GM12873 (cell line): ENCODE data around the gene LYRM4.

ENCODE experiments used
- TF ChIP-seq, protein P1 (sequence below): IDR thresholded peaks from 2 replicates; pipeline ENCODE4 v1.5.1; 2012; ENCODE audit warnings: low read depth, mild to moderate bottlenecking, moderate library complexity, low read length, control low read depth; ENCODE audit not compliant: insufficient read depth; ENCODE audit errors: missing control alignments

Gene LYRM4

GRCh38 chr6:5164092-5164491 is 96.7 kb downstream of the LYRM4 start:
- TF ChIP-seq, protein P1, sequence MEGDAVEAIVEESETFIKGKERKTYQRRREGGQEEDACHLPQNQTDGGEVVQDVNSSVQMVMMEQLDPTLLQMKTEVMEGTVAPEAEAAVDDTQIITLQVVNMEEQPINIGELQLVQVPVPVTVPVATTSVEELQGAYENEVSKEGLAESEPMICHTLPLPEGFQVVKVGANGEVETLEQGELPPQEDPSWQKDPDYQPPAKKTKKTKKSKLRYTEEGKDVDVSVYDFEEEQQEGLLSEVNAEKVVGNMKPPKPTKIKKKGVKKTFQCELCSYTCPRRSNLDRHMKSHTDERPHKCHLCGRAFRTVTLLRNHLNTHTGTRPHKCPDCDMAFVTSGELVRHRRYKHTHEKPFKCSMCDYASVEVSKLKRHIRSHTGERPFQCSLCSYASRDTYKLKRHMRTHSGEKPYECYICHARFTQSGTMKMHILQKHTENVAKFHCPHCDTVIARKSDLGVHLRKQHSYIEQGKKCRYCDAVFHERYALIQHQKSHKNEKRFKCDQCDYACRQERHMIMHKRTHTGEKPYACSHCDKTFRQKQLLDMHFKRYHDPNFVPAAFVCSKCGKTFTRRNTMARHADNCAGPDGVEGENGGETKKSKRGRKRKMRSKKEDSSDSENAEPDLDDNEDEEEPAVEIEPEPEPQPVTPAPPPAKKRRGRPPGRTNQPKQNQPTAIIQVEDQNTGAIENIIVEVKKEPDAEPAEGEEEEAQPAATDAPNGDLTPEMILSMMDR: no peak

DNA sequence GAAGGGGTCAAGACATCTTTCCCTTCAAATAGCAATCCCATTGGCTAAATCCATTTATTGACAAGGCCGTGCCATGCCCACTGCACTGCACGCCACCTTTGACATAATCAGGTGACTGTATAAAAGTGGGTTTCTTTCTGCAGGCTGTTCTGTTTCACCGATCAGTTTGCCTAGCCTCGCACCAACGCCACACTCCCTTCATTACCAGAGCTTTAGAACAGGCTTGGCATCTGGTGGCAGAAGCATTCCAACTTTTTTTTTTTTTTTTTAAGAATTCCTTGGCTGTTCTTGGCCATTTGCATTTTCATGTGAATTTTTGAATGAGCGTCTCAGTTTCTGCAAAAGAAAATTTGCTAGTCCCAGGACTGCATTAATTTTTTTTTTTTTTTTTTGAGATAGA is 97.5 kb downstream of the LYRM4 start:
- TF ChIP-seq, protein P1: no peak

- TF ChIP-seq, protein P1: no peak
Measured at GRCh38 chr6:5162355-5162754, 98.4 kb downstream of the LYRM4 start.

DNA sequence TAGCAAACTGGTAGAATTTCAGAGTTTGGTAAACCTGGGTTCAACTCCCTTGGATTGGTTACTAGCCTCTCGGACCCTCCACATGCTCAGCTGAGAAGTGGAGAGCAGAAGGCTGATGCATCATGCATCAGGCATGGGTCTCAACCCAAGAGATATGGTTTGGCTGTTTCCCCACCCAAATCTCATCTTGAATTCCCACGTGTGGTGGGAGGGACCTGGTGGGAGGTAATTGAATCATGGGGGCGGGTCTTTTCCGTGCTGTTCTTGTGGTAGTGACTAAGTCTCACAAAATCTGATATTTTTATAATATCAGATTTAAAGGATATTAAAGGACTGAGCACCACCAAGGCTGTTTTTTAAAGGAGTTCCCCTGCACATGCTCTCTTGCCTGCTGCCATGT is 100.5 kb downstream of the LYRM4 start:
- TF ChIP-seq, protein P1: no peak

GRCh38 chr6:5159162-5159561 is 101.6 kb downstream of the LYRM4 start:
- TF ChIP-seq, protein P1: no peak

DNA sequence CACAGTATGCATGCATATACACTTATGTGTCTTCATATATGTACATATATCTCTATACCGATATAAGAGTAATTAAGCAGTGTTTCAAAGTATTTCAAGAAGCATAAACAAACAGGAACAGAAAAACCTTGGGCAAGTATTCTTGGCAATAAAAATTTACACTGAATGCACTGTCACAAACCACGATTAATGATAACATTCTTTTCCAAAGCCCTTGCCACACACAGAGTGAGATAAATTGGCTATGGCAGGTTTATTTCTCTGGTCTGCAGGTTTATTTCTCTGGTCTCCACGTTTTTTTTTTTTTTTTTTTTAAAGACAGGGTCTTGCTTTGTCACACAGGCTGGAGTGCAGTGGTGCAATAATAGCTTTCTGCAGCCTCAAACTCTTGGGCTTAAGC is 102.6 kb downstream of the LYRM4 start:
- TF ChIP-seq, protein P1: no peak

DNA sequence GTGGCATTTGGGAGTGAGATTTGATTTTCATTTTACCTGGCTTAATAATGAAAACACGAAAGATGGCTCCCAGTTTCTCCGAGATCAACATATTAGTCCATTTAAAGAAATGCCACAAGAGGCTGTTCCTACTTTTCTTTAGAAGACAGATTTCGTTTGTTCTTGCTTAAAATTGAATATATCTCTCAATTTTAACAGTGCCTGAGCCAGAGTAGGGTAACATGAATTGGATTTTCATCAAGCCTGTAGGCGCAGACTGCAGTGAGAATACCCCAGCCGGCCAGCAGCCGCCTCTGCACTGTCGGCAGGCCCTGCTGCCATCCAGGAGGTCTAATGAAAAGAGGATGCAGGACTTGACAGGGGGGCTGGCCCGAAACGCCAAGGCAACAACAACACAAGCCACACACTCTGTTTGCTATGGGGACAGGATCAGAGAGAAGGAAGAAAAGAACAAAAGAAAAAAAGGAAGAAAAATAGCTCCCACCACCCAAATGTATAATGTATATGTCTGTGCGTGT is 103.1 kb downstream of the LYRM4 start:
- TF ChIP-seq, protein P1: no peak
